ENCODE results near the gene CACNG7.

CACNG7 gene

DNA sequence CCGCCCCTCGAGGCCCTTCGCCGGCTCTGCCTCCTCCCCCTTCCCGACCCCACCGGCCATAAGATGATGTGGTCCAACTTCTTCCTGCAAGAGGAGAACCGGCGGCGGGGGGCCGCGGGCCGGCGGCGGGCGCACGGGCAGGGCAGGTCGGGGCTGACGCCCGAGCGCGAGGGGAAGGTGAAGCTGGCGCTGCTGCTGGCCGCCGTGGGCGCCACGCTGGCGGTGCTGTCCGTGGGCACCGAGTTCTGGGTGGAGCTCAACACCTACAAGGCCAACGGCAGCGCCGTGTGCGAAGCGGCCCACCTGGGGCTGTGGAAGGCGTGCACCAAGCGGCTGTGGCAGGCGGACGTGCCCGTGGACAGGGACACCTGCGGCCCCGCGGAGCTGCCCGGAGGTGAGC, 83.7 kb downstream of the CACNG7 start:
- no peak for ATAC-seq

DNA sequence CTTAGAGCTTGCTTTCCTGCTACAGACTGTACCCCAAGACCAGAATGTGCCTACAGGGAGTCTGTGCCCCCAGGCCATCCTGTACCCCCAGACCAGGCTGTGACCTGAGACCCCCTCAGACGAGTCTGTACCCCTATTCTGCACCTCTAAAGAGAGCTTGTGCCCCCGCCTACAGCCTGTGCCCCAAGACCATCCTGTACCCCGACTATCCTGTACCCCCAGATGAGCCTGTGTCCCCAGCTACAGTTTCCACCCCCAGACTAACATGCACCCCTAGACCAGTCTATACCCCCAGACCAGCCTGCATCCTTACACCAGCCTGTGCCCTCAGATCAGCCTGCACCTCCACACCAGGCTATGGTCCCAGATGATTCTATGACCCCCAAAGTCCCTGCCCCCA, 84.4 kb downstream of the CACNG7 start:
- no peak for ATAC-seq
- TF ChIP-seq RARB (CRISPR knock-in tag; IDR thresholded peaks at IDR 0.05) (no peak), GLIS3 (CRISPR knock-in tag; IDR thresholded peaks at IDR 0.05) (no peak), ISL1 (CRISPR knock-in tag; IDR thresholded peaks at IDR 0.05) (no peak), ZFP3 (CRISPR knock-in tag; IDR thresholded peaks at IDR 0.05) (no peak), ESRRG (CRISPR knock-in tag; IDR thresholded peaks at IDR 0.05) (no peak), ZNF70 (CRISPR knock-in tag; IDR thresholded peaks at IDR 0.05) (no peak), ARNTL (CRISPR knock-in tag; IDR thresholded peaks at IDR 0.05; ENCODE audit: borderline replicate concordance, low read depth) (no peak), CSDC2 (CRISPR knock-in tag; IDR thresholded peaks at IDR 0.05) (no peak), ZNF8 (CRISPR knock-in tag; IDR thresholded peaks at IDR 0.05) (no peak), ZNF565 (CRISPR knock-in tag; conservative IDR thresholded peaks at IDR 0.05; ENCODE audit: low read depth) (no peak), SNAI2 (CRISPR knock-in tag; IDR thresholded peaks at IDR 0.05) (no peak), PPARA (CRISPR knock-in tag; IDR thresholded peaks at IDR 0.05; ENCODE audit: borderline replicate concordance) (no peak)
- TF ChIP-seq, protein P1, sequence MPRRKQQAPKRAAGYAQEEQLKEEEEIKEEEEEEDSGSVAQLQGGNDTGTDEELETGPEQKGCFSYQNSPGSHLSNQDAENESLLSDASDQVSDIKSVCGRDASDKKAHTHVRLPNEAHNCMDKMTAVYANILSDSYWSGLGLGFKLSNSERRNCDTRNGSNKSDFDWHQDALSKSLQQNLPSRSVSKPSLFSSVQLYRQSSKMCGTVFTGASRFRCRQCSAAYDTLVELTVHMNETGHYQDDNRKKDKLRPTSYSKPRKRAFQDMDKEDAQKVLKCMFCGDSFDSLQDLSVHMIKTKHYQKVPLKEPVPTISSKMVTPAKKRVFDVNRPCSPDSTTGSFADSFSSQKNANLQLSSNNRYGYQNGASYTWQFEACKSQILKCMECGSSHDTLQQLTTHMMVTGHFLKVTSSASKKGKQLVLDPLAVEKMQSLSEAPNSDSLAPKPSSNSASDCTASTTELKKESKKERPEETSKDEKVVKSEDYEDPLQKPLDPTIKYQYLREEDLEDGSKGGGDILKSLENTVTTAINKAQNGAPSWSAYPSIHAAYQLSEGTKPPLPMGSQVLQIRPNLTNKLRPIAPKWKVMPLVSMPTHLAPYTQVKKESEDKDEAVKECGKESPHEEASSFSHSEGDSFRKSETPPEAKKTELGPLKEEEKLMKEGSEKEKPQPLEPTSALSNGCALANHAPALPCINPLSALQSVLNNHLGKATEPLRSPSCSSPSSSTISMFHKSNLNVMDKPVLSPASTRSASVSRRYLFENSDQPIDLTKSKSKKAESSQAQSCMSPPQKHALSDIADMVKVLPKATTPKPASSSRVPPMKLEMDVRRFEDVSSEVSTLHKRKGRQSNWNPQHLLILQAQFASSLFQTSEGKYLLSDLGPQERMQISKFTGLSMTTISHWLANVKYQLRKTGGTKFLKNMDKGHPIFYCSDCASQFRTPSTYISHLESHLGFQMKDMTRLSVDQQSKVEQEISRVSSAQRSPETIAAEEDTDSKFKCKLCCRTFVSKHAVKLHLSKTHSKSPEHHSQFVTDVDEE (CRISPR knock-in tag; IDR thresholded peaks at IDR 0.05) = no peak
- TF ChIP-seq, protein P2, sequence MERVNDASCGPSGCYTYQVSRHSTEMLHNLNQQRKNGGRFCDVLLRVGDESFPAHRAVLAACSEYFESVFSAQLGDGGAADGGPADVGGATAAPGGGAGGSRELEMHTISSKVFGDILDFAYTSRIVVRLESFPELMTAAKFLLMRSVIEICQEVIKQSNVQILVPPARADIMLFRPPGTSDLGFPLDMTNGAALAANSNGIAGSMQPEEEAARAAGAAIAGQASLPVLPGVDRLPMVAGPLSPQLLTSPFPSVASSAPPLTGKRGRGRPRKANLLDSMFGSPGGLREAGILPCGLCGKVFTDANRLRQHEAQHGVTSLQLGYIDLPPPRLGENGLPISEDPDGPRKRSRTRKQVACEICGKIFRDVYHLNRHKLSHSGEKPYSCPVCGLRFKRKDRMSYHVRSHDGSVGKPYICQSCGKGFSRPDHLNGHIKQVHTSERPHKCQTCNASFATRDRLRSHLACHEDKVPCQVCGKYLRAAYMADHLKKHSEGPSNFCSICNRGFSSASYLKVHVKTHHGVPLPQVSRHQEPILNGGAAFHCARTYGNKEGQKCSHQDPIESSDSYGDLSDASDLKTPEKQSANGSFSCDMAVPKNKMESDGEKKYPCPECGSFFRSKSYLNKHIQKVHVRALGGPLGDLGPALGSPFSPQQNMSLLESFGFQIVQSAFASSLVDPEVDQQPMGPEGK (CRISPR knock-in tag; IDR thresholded peaks at IDR 0.05; ENCODE audit: borderline replicate concordance) = no peak
- TF ChIP-seq, protein P3, sequence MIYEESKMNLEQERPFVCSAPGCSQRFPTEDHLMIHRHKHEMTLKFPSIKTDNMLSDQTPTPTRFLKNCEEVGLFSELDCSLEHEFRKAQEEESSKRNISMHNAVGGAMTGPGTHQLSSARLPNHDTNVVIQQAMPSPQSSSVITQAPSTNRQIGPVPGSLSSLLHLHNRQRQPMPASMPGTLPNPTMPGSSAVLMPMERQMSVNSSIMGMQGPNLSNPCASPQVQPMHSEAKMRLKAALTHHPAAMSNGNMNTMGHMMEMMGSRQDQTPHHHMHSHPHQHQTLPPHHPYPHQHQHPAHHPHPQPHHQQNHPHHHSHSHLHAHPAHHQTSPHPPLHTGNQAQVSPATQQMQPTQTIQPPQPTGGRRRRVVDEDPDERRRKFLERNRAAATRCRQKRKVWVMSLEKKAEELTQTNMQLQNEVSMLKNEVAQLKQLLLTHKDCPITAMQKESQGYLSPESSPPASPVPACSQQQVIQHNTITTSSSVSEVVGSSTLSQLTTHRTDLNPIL (CRISPR knock-in tag; IDR thresholded peaks at IDR 0.05; ENCODE audit: low read depth) = no peak
- TF ChIP-seq, protein P4, sequence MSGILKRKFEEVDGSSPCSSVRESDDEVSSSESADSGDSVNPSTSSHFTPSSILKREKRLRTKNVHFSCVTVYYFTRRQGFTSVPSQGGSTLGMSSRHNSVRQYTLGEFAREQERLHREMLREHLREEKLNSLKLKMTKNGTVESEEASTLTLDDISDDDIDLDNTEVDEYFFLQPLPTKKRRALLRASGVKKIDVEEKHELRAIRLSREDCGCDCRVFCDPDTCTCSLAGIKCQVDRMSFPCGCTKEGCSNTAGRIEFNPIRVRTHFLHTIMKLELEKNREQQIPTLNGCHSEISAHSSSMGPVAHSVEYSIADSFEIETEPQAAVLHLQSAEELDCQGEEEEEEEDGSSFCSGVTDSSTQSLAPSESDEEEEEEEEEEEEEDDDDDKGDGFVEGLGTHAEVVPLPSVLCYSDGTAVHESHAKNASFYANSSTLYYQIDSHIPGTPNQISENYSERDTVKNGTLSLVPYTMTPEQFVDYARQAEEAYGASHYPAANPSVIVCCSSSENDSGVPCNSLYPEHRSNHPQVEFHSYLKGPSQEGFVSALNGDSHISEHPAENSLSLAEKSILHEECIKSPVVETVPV (CRISPR knock-in tag; IDR thresholded peaks at IDR 0.05) = no peak

More for the DNA sequence above, 83.7 kb downstream of the CACNG7 start:
- no peak for TF ChIP-seq ZNF70 (CRISPR knock-in tag; IDR thresholded peaks at IDR 0.05)
- TF ChIP-seq CSDC2 (CRISPR knock-in tag; IDR thresholded peaks at IDR 0.05) = no peak
